SK-N-MC (cell line): ENCODE measurements around the gene MYCBP.

Source experiments
- EZH2 ChIP-seq: fragments of 200-600 bp; sonication (generic); IDR thresholded peaks from one replicate; pipeline ENCODE4 v1.6.1; 2017; ENCODE audit warnings: antibody characterized with exemption
- POLR2AphosphoS5 ChIP-seq: IDR thresholded peaks from 2 replicates; pipeline ENCODE4 v1.6.1; 2012; ENCODE audit warnings: mild to moderate bottlenecking, low read depth, low read length, borderline replicate concordance

DNA sequence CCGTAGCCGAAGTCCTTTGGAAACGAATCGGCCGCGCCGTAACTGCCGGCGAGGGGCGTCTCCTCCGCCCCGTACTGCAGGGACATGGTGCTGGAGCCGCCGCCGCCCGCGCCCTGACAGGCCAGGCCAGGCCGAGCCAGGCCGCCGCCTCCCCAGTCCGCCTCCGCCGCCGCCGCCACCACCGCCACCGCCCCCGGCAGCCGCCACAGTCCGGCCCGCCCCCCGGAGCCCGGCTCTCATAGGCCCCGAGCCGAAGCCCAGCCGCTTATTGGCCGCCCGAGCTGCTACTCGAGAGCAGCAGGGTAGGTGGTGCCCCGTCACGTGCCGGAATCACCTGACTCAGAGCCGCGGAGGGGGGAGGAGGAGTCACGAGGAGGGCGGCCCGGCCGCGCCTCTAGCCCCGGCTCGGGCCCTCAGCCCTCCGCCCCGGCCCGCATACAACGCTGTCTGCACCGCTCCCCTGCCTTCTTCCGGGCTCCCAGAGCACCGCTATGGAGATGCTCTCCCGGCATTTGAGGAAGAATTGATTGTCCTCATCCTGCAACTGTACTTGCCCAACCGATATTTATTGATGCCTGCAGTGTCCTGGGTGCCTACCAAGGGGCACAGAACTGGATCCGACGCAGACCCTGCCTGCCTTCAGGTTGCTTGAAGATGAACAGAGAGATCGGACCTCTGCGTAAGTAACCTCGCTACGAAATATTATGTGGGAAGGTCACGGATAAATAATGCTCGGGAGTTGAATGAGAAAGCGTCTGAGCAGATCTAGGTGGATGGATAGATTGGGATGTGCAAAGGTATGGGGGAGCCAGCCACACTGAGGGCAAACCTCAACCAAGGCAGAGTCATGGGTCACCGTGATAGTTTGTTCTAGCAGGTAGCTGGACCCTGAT, 13.3 kb downstream of the MYCBP start, which contains the start of gene RRAGC:
- TF ChIP-seq POLR2AphosphoS5 (peak; percentile 85), EZH2 (no peak)
